H9 (cell line): Measurements from ENCODE around the gene R3HDM4. TPM values are rescaled to one million over a fixed set of nuclear protein-coding genes. Genes with fewer than 3 reads are reported as not detected.
"Not testable (repeated sequence)": the region's sequence is repeated elsewhere in the genome, so short reads cannot be mapped to it uniquely, and the experiment has no call there.

Experiments used
- DNase-seq: peaks from one replicate; pipeline ENCODE4 v3.0.0-alpha.2; 2017
- H2AFZ ChIP-seq: one replicate; pipeline ENCODE4 v1.6.1; 2013; ENCODE audit warnings: mild to moderate bottlenecking, low read length, control low read depth, moderate library complexity
- H2AK5ac ChIP-seq: 2 replicates; pipeline ENCODE4 v1.6.1; 2013; ENCODE audit warnings: low read length, control low read depth, mixed read lengths; ENCODE audit not compliant: insufficient read length
- H2BK120ac ChIP-seq: one replicate; pipeline ENCODE4 v1.6.1; 2013; ENCODE audit warnings: low read depth, mild to moderate bottlenecking, low read length, control low read depth, inconsistent platforms; ENCODE audit not compliant: poor library complexity, severe bottlenecking
- H2BK12ac ChIP-seq: 2 replicates; pipeline ENCODE4 v1.6.1; 2013; ENCODE audit warnings: low read length, control low read depth, mixed read lengths, low read depth; ENCODE audit not compliant: insufficient read length
- H2BK15ac ChIP-seq: 2 replicates; pipeline ENCODE4 v1.6.1; 2013; ENCODE audit warnings: low read depth, low read length, control low read depth
- H2BK20ac ChIP-seq: one replicate; pipeline ENCODE4 v1.6.1; 2013; ENCODE audit warnings: low read depth, mild to moderate bottlenecking, low read length, control low read depth, inconsistent platforms; ENCODE audit not compliant: poor library complexity, severe bottlenecking
- H2BK5ac ChIP-seq: 2 replicates; pipeline ENCODE4 v1.6.1; 2013; ENCODE audit warnings: low read length, control low read depth, mixed read lengths; ENCODE audit not compliant: insufficient read length
- H3K14ac ChIP-seq: 2 replicates; pipeline ENCODE4 v1.6.1; 2013; ENCODE audit warnings: low read length, control low read depth; ENCODE audit not compliant: insufficient read depth
- H3K18ac ChIP-seq: 2 replicates; pipeline ENCODE4 v1.6.1; 2013; ENCODE audit warnings: low read depth, mild to moderate bottlenecking, mixed read lengths, low read length, control low read depth; ENCODE audit not compliant: insufficient read length
- H3K23ac ChIP-seq: 2 replicates; pipeline ENCODE4 v1.6.1; 2013; ENCODE audit warnings: low read length, control low read depth, mixed read lengths, low read depth; ENCODE audit not compliant: insufficient read length
- H3K23me2 ChIP-seq: 2 replicates; pipeline ENCODE4 v1.6.1; 2013; ENCODE audit warnings: low read depth, mild to moderate bottlenecking, mixed read lengths, low read length, control low read depth; ENCODE audit not compliant: insufficient read length, poor library complexity, severe bottlenecking
- H3K27ac ChIP-seq: 2 replicates; pipeline ENCODE4 v1.5.1; 2013; ENCODE audit warnings: low read length, control low read depth, mixed read lengths, low read depth; ENCODE audit not compliant: insufficient read length
- H3K27me3 ChIP-seq: 2 replicates; pipeline ENCODE4 v1.6.1; 2013; ENCODE audit warnings: low read length, control low read depth, inconsistent platforms; ENCODE audit not compliant: insufficient read depth
- H3K4ac ChIP-seq: 2 replicates; pipeline ENCODE4 v1.6.1; 2013; ENCODE audit warnings: low read depth, mild to moderate bottlenecking, control low read depth, inconsistent platforms, low read length, moderate library complexity
- H3K4me1 ChIP-seq: 2 replicates; pipeline ENCODE4 v1.6.1; 2013; ENCODE audit warnings: low read length, control low read depth, inconsistent platforms; ENCODE audit not compliant: insufficient read depth
- H3K4me2 ChIP-seq: 2 replicates; pipeline ENCODE4 v1.6.1; 2013; ENCODE audit warnings: low read length, control low read depth, mixed read lengths; ENCODE audit not compliant: insufficient read length, insufficient read depth
- H3K56ac ChIP-seq: 2 replicates; pipeline ENCODE4 v1.6.1; 2013; ENCODE audit warnings: low read depth, mild to moderate bottlenecking, mixed read lengths, low read length, control low read depth; ENCODE audit not compliant: insufficient read length
- H3K79me1 ChIP-seq: 2 replicates; pipeline ENCODE4 v1.6.1; 2013; ENCODE audit warnings: low read depth, mild to moderate bottlenecking, moderate library complexity, low read length, control low read depth, inconsistent platforms; ENCODE audit not compliant: insufficient read depth, poor library complexity, severe bottlenecking
- H3K79me2 ChIP-seq: 2 replicates; pipeline ENCODE4 v1.6.1; 2013; ENCODE audit warnings: low read length, control low read depth, inconsistent platforms; ENCODE audit not compliant: insufficient read depth
- H3K9ac ChIP-seq: 2 replicates; pipeline ENCODE4 v1.6.1; 2013; ENCODE audit warnings: low read length, control low read depth, mixed read lengths; ENCODE audit not compliant: insufficient read length; ENCODE audit errors: extremely low read depth
- H3K9me3 ChIP-seq: one replicate; pipeline ENCODE4 v1.6.1; 2013; ENCODE audit warnings: low read depth, low read length, inconsistent platforms; ENCODE audit not compliant: control insufficient read depth
- H3T11ph ChIP-seq: one replicate; pipeline ENCODE4 v1.6.1; 2013; ENCODE audit warnings: mild to moderate bottlenecking, low read length, control low read depth, inconsistent platforms
- H4K20me1 ChIP-seq: one replicate; pipeline ENCODE4 v1.6.1; 2013; ENCODE audit not compliant: control insufficient read depth, insufficient read length, insufficient read depth
- H4K5ac ChIP-seq: 2 replicates; pipeline ENCODE4 v1.6.1; 2013; ENCODE audit warnings: low read depth, mild to moderate bottlenecking, mixed read lengths, low read length, control low read depth; ENCODE audit not compliant: insufficient read length
- H4K8ac ChIP-seq: replicated peaks from 2 replicates; pipeline ENCODE4 v1.6.1; 2013; ENCODE audit warnings: low read length, control low read depth, mixed read lengths, low read depth; ENCODE audit not compliant: insufficient read length
- H4K91ac ChIP-seq: 2 replicates; pipeline ENCODE4 v1.6.1; 2013; ENCODE audit warnings: low read depth, mild to moderate bottlenecking, moderate library complexity, mixed read lengths, low read length, control low read depth; ENCODE audit not compliant: insufficient read length
- H3K27ac Mint-ChIP-seq, 3 experiments: 2 replicates in 2 of 3; 3 replicates in 1 of 3; pipeline ENCODE4 v1.8.0; 2020 to 2021; ENCODE audit warnings: mixed read lengths in 3 of 3, mild to moderate bottlenecking in 1 of 3, moderate library complexity in 1 of 3
- H3K27me3 Mint-ChIP-seq: 2 replicates; pipeline ENCODE4 v1.8.0; 2021; ENCODE audit warnings: low read depth, mild to moderate bottlenecking, moderate library complexity, mixed read lengths
- H3K36me3 Mint-ChIP-seq, 3 experiments: 2 replicates in 2 of 3; 3 replicates in 1 of 3; pipeline ENCODE4 v1.8.0; 2020 to 2021; ENCODE audit warnings: low read depth in 3 of 3, mixed read lengths in 3 of 3; ENCODE audit not compliant: insufficient read depth in 1 of 3
- H3K4me1 Mint-ChIP-seq, 2 experiments: 2 replicates each; pipeline ENCODE4 v1.8.0; 2020; ENCODE audit warnings: mixed read lengths in 2 of 2
- H3K4me3 Mint-ChIP-seq, 2 experiments: 2 replicates in 1 of 2; 3 replicates in 1 of 2; pipeline ENCODE4 v1.8.0; 2020 to 2021; ENCODE audit warnings: mild to moderate bottlenecking in 2 of 2, mixed read lengths in 2 of 2, moderate library complexity in 1 of 2
- H3K9me3 Mint-ChIP-seq, 2 experiments: 2 replicates in 1 of 2; 3 replicates in 1 of 2; pipeline ENCODE4 v1.8.0; 2020; ENCODE audit warnings: mild to moderate bottlenecking in 2 of 2, mixed read lengths in 2 of 2, moderate library complexity in 1 of 2
- CTCF ChIP-seq: fragments of 200-600 bp; sonication (generic); conservative IDR thresholded peaks from 3 replicates; pipeline ENCODE4 v1.8.0; 2021; ENCODE audit warnings: antibody characterized with exemption, mild to moderate bottlenecking
- WGBS: extraction: QIAGEN DNeasy Blood & Tissue Kit; methylation state at CpG from one replicate; pipeline ENCODE4 v1.1.7; 2013; ENCODE audit warnings: missing lambda C conversion rate, low lambda C conversion rate, mixed read lengths; ENCODE audit not compliant: insufficient read length; ENCODE audit errors: extremely low coverage; 5-methylcytosine and 5-hydroxymethylcytosine counted together
- total RNA-seq: library from RNA; stranded (reverse); gene quantifications from 2 replicates; pipeline ENCODE4 v1.2.1, GENCODE V29; 2021

The R3HDM4 gene
- total RNA-seq, 1 experiment from 2014 or later = 66.4 TPM

DNA sequence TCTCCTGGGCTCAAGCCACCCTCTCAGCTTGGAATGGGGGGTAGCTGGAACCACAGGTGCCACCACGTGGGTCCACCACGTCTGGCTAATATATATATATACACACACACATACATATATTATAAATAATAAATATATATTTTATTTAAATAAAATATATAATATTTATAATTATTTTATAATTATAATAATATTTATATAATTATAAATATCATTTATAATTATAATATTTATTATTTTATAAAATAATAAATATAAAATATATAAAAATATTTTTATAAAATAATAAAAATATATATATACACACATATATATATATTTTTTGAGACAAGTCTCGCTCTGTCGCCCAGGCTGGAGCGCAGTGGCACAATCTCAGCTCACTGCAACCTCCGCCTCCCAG lies 58.5 kb downstream of the R3HDM4 start:
- Histone ChIP-seq H2BK20ac (no peak overlapping the region), H3K27me3 (no peaks in the 10 kb centered on the region; the same call in 1 of the 2 replicates), H4K8ac (no peak overlapping the region), H2BK15ac (no peak overlapping the region), H2BK120ac (no peak overlapping the region), H2BK12ac (no peak overlapping the region), H3K23me2 (no peaks in the 10 kb centered on the region), H2AK5ac (no peak overlapping the region), H3K18ac (no peak overlapping the region), H3K23ac (no peak overlapping the region), H3T11ph (no peak overlapping the region), H3K9me3 (no peaks in the 10 kb centered on the region), H3K4ac (no peak overlapping the region), H3K4me2 (no peak overlapping the region), H2AFZ (no peak overlapping the region), H4K20me1 (no peaks in the 10 kb centered on the region), H3K9ac (no peak overlapping the region), H3K4me1 (no peaks in the 10 kb centered on the region), H4K91ac (no peak overlapping the region), H4K5ac (no peak overlapping the region), H3K14ac (no peak overlapping the region), H3K27ac (no peak overlapping the region), H3K56ac (no peak overlapping the region), H2BK5ac (no peak overlapping the region), H3K79me2 (no peaks in the 10 kb centered on the region), H3K79me1 (no peaks in the 10 kb centered on the region)
- Mint-ChIP-seq H3K4me1 (no peaks in the 10 kb centered on the region), H3K27me3 (peaks cover 27% of the 10 kb centered on the region), H3K36me3 (no peaks in the 10 kb centered on the region), H3K9me3 (peaks cover 0 to 2% of the 10 kb centered on the region in 2 experiments; a peak in 2 of 5 replicates), H3K27ac (no peak overlapping the region), H3K4me3 (no peak overlapping the region)
- no peak for TF ChIP-seq CTCF
- DNase-seq = no peak
- no CpG with 5 or more reads among the region's 6 CpGs for WGBS

GRCh38 chr19:853614-854220 lies 59.3 kb downstream of the R3HDM4 start:
- H3K27me3 Mint-ChIP-seq = peaks cover 23% of the 10 kb centered on the region
- not testable (repeated sequence) for H3K4ac ChIP-seq, DNase-seq, H3K4me1 ChIP-seq, H3K4me1 Mint-ChIP-seq, H4K91ac ChIP-seq, H3K4me3 Mint-ChIP-seq, H3K23me2 ChIP-seq, H4K5ac ChIP-seq, H3K79me1 ChIP-seq, H3K9ac ChIP-seq, H2BK12ac ChIP-seq, H2BK5ac ChIP-seq, H4K20me1 ChIP-seq, H3K79me2 ChIP-seq, H2BK20ac ChIP-seq, H3K36me3 Mint-ChIP-seq, H4K8ac ChIP-seq, H2AFZ ChIP-seq, H3K4me2 ChIP-seq, H3K14ac ChIP-seq, H3K27ac ChIP-seq, H3K9me3 Mint-ChIP-seq, H3T11ph ChIP-seq, H3K27me3 ChIP-seq, H2BK15ac ChIP-seq, H3K9me3 ChIP-seq, H3K18ac ChIP-seq, H3K27ac Mint-ChIP-seq, H2AK5ac ChIP-seq, H3K23ac ChIP-seq, H2BK120ac ChIP-seq, H3K56ac ChIP-seq
- WGBS = no CpG with 5 or more reads among the region's 17 CpGs
